GM18867 (cell line): ENCODE data around the gene E2F1.
"Not testable (repeated sequence)": the region's sequence is repeated elsewhere in the genome, so short reads cannot be mapped to it uniquely, and the experiment has no call there.

Source experiments
- ATAC-seq: cut with Tn5 transposase; IDR thresholded peaks from one replicate; pipeline ENCODE4 v1.9.1; 2021; ENCODE audit warnings: mild to moderate bottlenecking, moderate library complexity; ENCODE audit not compliant: unreplicated experiment

E2F1 gene

GRCh38 chr20:33659341-33660034 lies 26.7 kb downstream of the E2F1 start:
- no peak for ATAC-seq

- ATAC-seq, result no peak
Measured at GRCh38 chr20:33658929-33659328, 27.3 kb downstream of the E2F1 start.

- ATAC-seq, result no peak
Measured at GRCh38 chr20:33658510-33658909, 27.7 kb downstream of the E2F1 start.

GRCh38 chr20:33657704-33658095 lies 28.5 kb downstream of the E2F1 start:
- ATAC-seq, result no peak

- no peak for ATAC-seq
Measured at GRCh38 chr20:33656783-33657703, 29.1 kb downstream of the E2F1 start.

- ATAC-seq, result no peak
Measured at GRCh38 chr20:33656010-33656782, 30.0 kb downstream of the E2F1 start.

- no peak for ATAC-seq
Measured at GRCh38 chr20:33655164-33655563, 31.0 kb downstream of the E2F1 start.

GRCh38 chr20:33654680-33655161 lies 31.5 kb downstream of the E2F1 start:
- ATAC-seq, result no peak

- ATAC-seq, result no peak
Measured at GRCh38 chr20:33653900-33654596, 32.1 kb downstream of the E2F1 start.

GRCh38 chr20:33653218-33653899 lies 32.8 kb downstream of the E2F1 start:
- ATAC-seq, result no peak

- no peak for ATAC-seq
Measured at GRCh38 chr20:33651562-33652048, 34.6 kb downstream of the E2F1 start.

- ATAC-seq, result no peak
Measured at GRCh38 chr20:33650753-33651561, 35.2 kb downstream of the E2F1 start.

- ATAC-seq, result no peak
Measured at GRCh38 chr20:33650111-33650752, 36.0 kb downstream of the E2F1 start.

GRCh38 chr20:33649201-33649681 lies 36.9 kb downstream of the E2F1 start:
- ATAC-seq, result no peak

GRCh38 chr20:33648396-33649004 lies 37.7 kb downstream of the E2F1 start:
- no peak for ATAC-seq

GRCh38 chr20:33647603-33648395 lies 38.4 kb downstream of the E2F1 start:
- peak; percentile 72 for ATAC-seq

- not testable (repeated sequence) for ATAC-seq
Measured at GRCh38 chr20:33646959-33647602, 39.1 kb downstream of the E2F1 start.
